Measurements from ENCODE around the gene SLAMF9.

The SLAMF9 gene

GRCh38 chr1:159974350-159974965 is 20.4 kb upstream of the SLAMF9 start:
- DNase-seq: no peak

- DNase-seq: no peak
These were observed 19.4 kb upstream of the SLAMF9 start for GRCh38 chr1:159973350-159973940.

DNA sequence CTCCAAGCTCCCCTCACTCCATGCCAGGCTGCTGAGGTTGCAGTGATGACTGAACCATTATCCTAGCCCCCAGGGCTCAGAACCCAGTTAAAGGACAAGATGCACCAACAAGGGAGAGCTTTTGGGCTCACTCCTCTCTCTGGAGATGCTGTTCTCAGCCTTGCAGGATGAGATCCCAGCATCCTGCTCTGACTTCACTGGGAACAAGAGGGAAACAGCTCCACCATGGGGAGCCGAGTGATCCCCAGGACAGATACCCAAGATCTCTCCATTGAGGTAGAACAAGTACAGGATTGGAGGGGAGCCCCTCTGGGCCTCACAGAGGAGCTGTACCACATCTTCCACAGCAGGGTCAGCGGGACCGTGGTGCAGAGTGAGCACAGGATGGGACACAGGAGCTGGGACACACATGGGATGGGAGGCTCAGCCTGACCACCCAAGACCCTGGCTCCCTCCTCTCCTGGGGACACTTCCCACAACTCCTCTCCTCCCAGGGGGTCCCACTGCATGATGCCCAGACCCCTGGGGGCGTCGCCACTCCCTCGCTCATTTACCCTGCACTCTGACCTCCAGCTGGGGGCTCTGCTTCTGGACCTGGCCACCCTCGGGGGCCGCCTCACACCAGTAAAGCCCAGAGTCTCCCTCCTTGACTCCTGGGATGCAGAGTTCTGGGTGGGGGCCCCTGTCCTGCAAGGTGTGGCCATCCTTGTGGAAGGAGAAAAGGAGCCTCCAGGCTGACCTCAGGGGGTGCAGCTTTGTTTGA is 18.6 kb upstream of the SLAMF9 start:
- no peak for DNase-seq

- no peak for DNase-seq
These were observed 16.9 kb upstream of the SLAMF9 start for GRCh38 chr1:159970932-159971342.

DNA sequence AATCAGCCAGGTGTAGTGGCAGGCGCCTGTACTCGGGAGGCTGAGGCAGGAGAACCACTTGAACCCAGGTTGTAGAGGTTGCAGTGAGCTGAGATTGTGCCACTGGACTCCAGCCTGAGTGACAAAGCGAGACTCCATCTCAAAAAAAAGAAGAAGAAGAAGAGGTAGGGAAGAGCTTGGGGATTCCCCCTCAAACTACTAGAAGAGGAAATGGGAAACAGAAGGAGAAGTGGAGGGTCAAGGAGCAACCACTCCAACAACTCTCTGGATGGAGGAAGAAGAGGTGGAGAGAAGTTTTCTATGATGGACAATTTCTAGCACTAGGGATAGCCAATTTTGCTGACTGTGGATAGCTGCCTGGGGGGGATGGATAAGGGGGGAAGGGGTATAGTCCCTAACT is 14.9 kb upstream of the SLAMF9 start:
- no peak for DNase-seq

- no peak for DNase-seq
These were observed 11.2 kb upstream of the SLAMF9 start for GRCh38 chr1:159965263-159965662.

- DNase-seq: no peak
These were observed 10.1 kb upstream of the SLAMF9 start for GRCh38 chr1:159964144-159964543.

GRCh38 chr1:159962176-159962575 is 8.1 kb upstream of the SLAMF9 start:
- no peak for DNase-seq

- DNase-seq: no peak
These were observed 7.6 kb upstream of the SLAMF9 start for GRCh38 chr1:159961636-159962035.

- DNase-seq: no peak
These were observed 6.8 kb upstream of the SLAMF9 start for GRCh38 chr1:159960721-159961381.

- DNase-seq: no peak
These were observed 5.4 kb upstream of the SLAMF9 start for GRCh38 chr1:159959451-159959850.

DNA sequence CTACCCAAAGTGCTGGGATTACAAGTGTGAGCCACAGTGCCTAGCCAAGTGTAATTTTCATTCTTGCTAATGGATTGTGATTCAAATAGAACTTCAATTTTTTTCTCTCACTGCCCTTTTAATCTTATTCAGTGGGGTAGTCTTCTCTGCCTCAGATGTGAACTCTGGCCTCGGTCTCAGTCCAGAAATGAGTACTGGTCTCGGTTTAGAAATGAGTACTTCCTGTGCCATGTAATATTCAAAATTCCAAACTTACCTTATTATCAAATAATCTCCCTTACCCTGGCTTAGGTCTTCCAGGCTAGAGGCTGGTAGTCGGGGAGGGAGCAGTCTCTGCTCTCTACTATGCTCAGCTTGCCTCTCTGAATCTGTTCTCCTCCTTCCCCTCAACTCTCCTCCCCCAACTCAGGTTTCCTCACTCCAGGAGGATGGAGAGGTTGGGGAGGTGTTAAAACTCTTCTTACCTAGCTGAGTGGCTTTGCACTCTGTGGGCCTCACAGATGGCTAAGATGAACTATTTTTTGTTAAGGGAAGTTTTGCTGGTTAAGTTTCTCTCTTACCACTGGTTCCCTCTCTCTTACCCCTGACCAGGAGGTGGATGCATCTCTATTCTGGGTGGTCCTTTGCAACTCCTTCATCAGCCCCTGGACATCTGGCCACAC is 4.8 kb upstream of the SLAMF9 start:
- DNase-seq: no peak

DNA sequence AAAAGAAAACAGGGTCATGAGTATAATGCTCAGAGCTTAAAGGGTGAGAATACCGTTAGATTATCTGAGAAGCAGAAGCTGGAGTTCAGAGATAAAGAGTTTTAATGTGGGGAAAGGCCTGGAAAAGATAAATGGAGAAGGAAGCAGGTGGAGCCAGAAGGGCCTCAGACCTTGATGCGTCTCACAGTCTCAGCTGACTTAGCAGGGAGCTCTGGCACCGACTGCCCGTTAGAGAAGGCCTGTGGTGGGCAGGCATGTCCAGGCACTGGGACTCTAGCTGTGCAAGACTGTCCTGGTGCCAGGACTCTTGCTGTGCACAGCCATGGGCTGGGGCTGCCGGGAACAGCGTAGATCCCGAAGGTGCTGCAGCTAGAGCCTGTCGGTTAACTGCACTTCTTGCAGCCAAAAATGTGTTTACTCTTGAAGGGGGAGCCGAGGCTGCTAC is 3.8 kb upstream of the SLAMF9 start:
- DNase-seq: no peak

- DNase-seq: no peak
These were observed 1.4 kb upstream of the SLAMF9 start for GRCh38 chr1:159955456-159955855.

DNA sequence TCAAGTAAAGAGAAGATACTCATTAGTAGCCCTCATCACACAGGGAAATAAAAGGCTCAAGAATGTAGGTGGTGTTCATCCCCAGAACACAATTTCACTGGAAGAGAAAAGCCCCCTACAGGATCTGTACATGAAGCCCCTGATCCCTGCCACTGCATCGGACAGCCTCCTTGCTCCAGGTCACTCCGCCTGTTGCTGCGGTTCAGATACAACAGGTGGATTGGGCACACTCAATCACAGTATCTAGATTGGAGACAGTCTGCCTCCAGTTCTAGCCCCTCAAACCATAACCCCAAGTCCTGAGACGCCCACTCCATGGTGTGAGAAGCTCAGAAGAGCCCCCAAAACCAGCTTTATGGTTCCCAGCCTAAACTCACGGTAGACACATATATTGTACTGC is 1.1 kb downstream of the SLAMF9 start:
- DNase-seq: no peak

DNA sequence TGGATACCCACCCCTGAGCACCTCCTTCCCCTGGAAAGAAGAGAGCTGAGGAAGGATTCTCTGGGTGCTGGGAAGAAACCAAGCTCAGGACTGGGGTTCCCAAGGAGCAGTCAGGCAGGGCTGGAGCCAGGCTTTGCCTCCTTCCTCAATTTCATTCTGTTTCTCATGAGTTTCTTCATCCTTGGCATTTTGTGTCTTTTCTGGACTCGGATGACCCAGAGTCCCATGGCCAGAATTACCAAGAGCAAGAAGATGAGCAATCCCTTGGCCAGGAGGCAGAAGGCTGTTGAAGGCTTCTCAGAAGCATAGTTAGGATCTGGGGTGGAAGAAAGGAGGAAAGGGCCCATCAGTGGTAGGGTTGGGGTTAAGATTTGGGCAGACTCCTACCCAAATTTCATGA is 2.5 kb downstream of the SLAMF9 start:
- DNase-seq: no peak

DNA sequence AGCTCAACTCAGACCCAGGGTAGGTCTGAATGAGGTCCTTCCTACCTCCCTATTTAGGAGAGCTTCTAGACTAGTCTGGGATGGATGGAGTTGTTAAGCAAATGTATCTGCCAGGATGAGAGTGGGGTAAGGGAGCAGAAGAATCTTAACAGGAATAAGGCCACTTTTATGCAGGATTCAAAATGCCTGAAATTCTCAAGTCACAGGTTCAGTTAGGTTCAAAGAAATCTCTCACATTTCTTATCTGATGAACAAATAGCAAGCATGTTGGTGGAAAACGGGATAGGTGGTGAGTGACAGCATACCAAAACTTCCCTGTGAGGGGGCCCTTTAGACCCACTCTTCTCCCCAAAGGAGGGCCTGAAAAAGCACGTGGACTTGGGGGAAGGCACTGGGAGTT is 3.0 kb downstream of the SLAMF9 start:
- no peak for DNase-seq

DNA sequence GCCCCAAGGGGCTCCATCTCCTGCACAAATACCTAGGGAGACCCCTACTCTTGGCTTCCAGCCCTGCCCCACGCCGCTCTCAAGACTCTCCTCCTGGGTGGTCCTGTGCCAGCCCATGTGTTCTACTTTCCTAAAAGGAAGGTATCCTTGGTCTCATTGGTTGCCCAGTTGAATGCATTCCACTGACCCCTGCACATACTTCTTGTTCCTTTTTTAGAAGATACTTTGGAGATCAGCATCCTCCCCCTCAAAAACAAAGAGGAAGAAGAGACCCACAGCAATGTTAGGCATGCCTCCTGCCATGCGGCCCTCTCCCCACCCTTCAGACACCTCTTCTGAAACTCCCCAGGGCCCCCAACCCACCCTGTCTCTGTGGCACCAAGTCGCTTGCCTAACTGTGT is 4.1 kb downstream of the SLAMF9 start:
- no peak for DNase-seq

DNA sequence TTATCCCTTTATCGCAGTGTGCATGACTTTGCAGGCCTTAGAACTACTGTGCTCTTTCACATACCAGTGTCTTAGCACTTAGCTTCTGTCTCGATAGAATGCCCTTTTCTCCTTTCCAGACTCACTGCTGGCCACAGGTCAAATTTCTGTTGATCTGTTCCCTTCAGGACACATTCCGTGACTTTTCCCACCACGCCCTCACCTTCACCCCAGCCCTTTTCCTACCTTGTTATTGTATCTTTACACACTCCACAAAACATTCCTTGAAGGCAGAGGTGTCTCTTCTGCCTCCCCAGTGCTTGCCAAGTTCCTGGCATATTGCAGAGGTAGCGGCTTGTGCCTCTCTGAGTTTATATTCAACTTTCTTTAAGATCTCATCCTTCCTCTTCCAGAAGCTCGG is 4.9 kb downstream of the SLAMF9 start:
- no peak for DNase-seq

DNA sequence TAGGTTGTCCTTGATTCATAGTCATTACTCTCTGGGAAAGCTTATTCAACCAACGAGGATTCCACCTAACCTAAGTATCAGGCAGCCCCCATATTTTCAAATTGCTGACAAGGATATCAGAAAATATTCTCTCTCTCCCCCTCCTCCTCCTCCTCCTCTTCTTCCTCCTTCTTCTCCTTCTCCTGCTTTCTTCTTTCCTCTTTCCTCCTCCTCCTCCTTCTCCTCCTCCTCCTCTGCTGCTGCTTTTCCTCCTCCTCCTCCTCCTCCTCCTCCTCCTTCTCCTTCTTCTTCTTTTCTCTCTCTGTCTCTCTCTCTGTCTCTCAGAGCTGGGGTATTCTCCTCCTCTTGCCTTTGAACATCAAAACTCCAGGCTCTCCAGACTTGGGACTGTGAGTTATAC is 6.1 kb downstream of the SLAMF9 start:
- no peak for DNase-seq

GRCh38 chr1:159946242-159947187 is 7.5 kb downstream of the SLAMF9 start:
- no peak for DNase-seq
